SJCRH30 (cell line): ENCODE results near the gene RGL1. TPM values are rescaled to one million over a fixed set of nuclear protein-coding genes. Genes with fewer than 3 reads are reported as not detected.

ENCODE experiments used
- DNase-seq, 2 experiments: peaks; one replicate each; pipeline ENCODE4 v3.0.0-alpha.2; 2015 to 2020
- H3K27ac ChIP-seq: fragments of 250-450 bp; sonication (Bioruptor Pico); 2 replicates; pipeline ENCODE4 v1.5.1; 2020; ENCODE audit warnings: mild to moderate bottlenecking, moderate library complexity
- H3K27me3 ChIP-seq: fragments of 250-450 bp; sonication (Bioruptor Pico); 2 replicates; pipeline ENCODE4 v1.5.1; 2020; ENCODE audit warnings: mild to moderate bottlenecking, moderate library complexity
- H3K36me3 ChIP-seq: fragments of 250-450 bp; sonication (Bioruptor Pico); 2 replicates; pipeline ENCODE4 v1.5.1; 2020; ENCODE audit warnings: mild to moderate bottlenecking, moderate library complexity
- H3K4me1 ChIP-seq: fragments of 250-450 bp; sonication (Bioruptor Pico); 2 replicates; pipeline ENCODE4 v1.5.1; 2020; ENCODE audit warnings: mild to moderate bottlenecking, moderate library complexity
- H3K4me3 ChIP-seq: fragments of 250-450 bp; sonication (Bioruptor Pico); 2 replicates; pipeline ENCODE4 v1.5.1; 2020; ENCODE audit warnings: mild to moderate bottlenecking, moderate library complexity
- H3K9me3 ChIP-seq: fragments of 250-450 bp; sonication (Bioruptor Pico); replicated peaks from 2 replicates; pipeline ENCODE4 v1.5.1; 2020; ENCODE audit warnings: mild to moderate bottlenecking, moderate library complexity
- total RNA-seq: library from RNA; depleted of rRNA; stranded (reverse); fragments of >200 nt; shearing (Covaris generic); gene quantifications from 2 replicates; pipeline ENCODE4 v1.2.3, GENCODE V29; 2014

The RGL1 gene
- total RNA-seq, 1 experiment from 2014 or later: 0.32 TPM

DNA sequence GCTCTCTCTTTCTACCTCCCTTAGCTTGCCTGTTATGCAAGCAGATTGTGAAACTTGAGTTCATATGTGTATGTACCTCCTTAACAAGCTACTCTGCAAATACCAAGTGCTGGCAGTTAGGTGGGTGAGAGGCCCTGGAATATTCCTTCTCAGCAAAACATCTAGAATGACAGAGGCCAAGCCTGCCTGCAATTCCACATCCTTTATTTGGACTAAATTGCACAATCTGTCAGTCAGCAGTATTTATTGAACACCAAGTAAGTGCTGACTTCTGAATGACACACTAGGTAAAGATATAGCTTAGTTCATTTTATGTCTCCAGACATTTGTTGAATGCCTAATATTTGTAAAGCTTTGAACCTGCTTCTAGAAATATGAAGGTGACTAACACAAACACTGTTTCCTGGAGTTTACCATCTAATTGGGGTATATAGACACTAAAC is 87.5 kb downstream of the RGL1 start:
- DNase-seq: no peak
- Histone ChIP-seq H3K9me3 (no peaks in the 10 kb centered on the region), H3K4me1 (peaks cover 19% of the 10 kb centered on the region), H3K36me3 (no peaks in the 10 kb centered on the region), H3K27ac (no peak overlapping the region), H3K27me3 (no peaks in the 10 kb centered on the region), H3K4me3 (no peak overlapping the region)

DNA sequence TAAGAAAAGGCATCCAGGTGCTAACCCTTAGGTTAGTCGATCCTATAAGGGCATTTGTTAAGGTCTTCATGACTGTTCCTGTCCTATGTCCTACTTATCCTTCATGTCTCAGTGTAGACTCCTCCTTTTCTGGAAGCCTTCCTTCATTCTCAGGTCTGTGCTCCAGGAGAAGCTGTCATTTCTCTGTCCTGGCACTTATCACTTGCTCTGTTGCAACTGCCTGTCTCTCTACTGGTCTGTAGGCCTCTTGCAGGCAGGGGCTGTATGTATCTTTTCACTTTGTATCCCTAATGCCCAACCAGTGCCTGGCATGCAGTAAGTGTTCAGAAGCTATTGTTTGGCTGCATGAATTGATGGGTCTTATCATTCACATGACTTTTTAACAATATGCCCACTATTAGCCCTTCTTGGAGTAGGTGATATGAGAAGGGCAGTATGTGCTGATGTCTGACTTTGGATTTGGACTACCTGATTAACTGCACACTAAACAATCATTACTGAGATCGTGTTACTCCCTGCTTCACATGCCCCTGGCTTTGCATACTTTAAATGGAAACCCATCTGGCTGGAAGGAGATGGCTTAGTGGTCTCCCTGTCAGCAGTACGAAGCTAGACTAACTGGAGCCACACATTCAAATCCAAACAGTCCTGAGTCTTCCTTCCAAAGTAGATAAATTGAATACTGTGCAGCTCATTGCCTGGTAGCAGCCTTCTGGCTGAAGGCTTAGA is 88.8 kb downstream of the RGL1 start:
- no peaks in the 10 kb centered on the region for H3K36me3 ChIP-seq
- no peak overlapping the region for H3K4me3 ChIP-seq
- no peaks in the 10 kb centered on the region for H3K9me3 ChIP-seq
- H3K27me3 ChIP-seq: no peaks in the 10 kb centered on the region
- DNase-seq: no peak
- no peak overlapping the region for H3K27ac ChIP-seq
- peaks cover 8% of the 10 kb centered on the region for H3K4me1 ChIP-seq

DNA sequence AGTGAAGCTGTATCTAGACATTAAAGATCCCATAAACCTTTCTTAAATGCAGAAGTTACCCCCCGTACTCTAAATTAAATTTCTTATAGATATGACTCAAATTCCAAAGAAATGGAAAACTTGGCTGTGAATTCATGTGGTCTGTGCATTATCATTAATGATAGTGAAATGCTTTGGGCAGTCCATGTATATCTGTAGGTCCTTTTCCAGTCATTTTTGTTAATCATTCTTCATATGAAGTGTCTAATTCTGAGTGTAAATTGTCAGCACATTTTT is 89.3 kb downstream of the RGL1 start:
- H3K4me3 ChIP-seq: no peak overlapping the region
- H3K9me3 ChIP-seq: no peaks in the 10 kb centered on the region
- no peaks in the 10 kb centered on the region for H3K27me3 ChIP-seq
- H3K27ac ChIP-seq: no peak overlapping the region
- no peaks in the 10 kb centered on the region for H3K36me3 ChIP-seq
- H3K4me1 ChIP-seq: peaks cover 3% of the 10 kb centered on the region; the same call in 1 of the 2 replicates
- no peak for DNase-seq

DNA sequence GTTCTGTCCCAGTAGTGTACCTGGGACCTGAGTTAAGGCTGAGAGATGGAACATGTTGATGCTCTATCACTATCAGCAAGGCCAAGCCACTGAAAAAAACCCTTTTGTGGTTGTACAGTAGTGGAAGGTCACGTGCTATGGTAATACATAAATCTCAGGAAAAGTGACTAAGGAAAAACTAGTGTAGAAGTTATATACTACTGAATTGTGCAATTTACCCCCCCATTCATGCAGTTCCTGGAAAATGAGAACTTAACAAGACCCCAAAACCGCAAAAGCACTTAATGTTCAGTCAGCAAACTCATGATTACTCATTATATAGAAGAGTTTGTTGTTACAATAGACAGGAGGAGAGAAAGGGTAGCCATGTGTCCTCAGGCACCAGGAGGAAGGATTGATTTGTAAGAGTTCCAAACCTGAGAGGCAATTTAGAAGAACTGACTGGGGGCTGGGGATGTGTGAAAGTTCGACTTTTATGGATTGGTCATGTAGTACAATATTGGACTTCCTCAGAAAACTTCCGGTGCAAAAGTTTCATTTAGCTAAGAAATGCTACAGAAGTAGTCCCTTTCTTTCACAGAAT is 91.6 kb downstream of the RGL1 start:
- Histone ChIP-seq H3K4me1 (no peaks in the 10 kb centered on the region), H3K27ac (no peak overlapping the region), H3K4me3 (no peak overlapping the region), H3K36me3 (no peaks in the 10 kb centered on the region), H3K9me3 (no peaks in the 10 kb centered on the region), H3K27me3 (no peaks in the 10 kb centered on the region)
- DNase-seq: no peak

DNA sequence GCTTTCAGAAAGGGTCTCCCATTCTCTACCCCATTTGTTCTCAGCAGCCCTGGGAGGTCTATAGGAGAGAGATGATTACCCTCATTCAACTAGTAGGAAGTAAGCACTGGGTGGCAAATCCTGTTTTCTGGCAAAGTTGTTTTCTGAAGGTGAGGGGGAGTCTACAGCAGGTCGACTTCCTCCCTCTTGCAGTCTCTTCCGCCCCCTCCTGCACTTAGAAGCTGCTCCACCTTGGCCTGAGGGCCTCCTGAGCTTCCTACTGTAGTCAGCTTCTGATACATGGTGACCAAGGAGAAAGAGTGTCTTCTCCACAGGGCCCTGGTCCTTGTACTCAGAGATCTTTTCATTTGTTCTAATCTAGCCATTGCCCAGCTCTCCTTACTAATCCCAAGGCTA is 93.1 kb downstream of the RGL1 start:
- DNase-seq: no peak
- Histone ChIP-seq H3K27ac (no peak overlapping the region), H3K9me3 (no peaks in the 10 kb centered on the region), H3K36me3 (no peaks in the 10 kb centered on the region), H3K27me3 (no peaks in the 10 kb centered on the region), H3K4me1 (no peaks in the 10 kb centered on the region), H3K4me3 (no peak overlapping the region)

DNA sequence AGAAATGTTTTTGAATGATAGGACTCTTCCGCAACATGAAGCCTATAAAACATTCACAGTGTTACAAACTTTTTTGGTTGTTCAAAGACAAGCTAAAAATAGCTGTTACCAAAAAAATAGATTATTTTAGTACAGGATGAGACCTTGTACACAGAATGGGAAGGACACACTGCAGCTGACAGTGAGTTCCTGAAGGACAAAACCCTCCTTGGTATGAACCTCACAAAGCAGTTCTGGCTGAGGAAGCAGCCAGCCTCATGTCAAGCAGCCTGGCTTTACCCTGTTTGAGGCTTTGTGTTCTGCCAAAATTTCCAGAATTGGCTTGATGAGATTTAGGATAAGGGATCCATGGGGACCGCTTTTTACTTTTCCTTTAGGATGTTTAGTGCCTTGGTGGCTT is 93.7 kb downstream of the RGL1 start:
- H3K4me1 ChIP-seq: no peaks in the 10 kb centered on the region
- no peak overlapping the region for H3K4me3 ChIP-seq
- H3K9me3 ChIP-seq: no peaks in the 10 kb centered on the region
- no peak for DNase-seq
- no peaks in the 10 kb centered on the region for H3K36me3 ChIP-seq
- H3K27me3 ChIP-seq: no peaks in the 10 kb centered on the region
- no peak overlapping the region for H3K27ac ChIP-seq

DNA sequence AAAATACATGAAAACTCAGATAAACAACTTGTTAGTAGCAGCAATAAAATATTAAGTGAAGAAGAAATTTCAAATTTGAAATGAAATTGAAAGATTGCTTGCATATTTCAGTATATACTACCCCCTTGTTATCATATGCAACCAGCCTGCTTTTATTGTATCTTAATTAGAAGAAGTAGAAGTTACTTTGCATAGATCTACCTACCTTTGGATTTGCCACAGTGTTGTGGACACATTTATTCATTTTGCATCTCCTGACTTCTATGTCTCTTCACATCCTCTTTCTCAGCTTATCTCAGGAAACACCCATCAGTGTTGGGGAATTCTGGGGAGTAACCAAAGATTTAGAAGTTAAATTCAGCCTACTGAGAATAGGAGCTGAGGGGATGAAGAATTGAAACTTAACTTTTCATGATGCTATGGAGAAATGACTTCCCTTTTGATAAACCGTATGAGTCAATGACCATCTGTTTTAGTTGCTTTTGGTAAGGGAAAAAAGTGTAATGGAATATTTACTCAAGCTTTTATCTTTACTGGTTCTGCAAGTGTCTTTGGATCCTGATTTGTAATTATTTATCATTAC is 96.9 kb downstream of the RGL1 start:
- DNase-seq: no peak
- no peaks in the 10 kb centered on the region for H3K9me3 ChIP-seq
- H3K27me3 ChIP-seq: no peaks in the 10 kb centered on the region
- H3K4me3 ChIP-seq: no peak overlapping the region
- H3K27ac ChIP-seq: no peak overlapping the region
- no peaks in the 10 kb centered on the region for H3K36me3 ChIP-seq
- no peaks in the 10 kb centered on the region for H3K4me1 ChIP-seq

DNA sequence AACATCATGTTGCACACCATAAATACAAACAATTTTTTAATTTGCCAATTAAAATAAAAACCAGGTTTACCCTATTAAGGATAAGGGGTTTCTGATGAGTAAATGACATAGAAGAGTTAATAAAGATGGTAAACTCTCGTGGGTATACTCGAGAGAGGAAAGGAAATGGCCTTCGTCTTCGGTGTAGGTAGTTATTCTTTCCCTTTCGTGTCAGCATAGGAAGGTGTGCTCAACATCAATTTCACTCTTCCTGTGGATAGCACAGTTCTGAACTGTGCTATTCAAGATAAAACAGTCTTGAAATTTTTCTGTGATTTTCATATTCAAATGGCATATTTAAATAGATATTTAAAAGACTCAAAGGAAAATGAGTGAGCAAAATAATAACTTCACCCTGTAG is 98.2 kb downstream of the RGL1 start:
- Histone ChIP-seq H3K4me1 (no peaks in the 10 kb centered on the region), H3K36me3 (no peaks in the 10 kb centered on the region), H3K27ac (no peak overlapping the region), H3K4me3 (no peak overlapping the region), H3K27me3 (no peaks in the 10 kb centered on the region), H3K9me3 (no peaks in the 10 kb centered on the region)
- DNase-seq: no peak

DNA sequence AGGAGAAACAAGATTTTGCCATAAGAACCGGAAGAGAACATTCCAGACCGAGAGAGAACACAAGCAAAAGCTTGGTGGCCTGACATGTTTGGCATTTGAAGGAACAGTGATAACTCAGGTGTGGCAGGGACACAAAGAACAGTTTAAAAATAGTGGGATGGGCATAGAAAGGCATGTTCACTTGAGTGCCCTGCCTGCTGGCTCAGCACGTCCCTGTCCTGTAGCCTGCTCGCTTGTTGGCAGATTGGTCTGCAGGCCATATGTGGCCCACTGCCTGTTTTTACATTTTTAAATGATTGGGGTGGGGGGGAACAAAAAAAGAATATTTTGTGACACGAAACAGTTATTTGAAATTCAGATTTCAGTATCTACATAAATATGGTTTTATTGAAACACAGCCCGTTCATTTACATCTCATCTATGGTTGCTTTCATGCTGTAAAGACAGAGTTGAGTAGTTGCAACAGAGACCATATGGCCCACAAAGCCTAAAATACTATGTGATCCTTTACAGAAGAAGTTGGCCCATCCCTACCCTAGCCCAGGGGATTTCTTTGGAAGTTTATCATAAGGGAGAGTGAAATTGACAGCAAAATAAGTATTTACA is 100.7 kb downstream of the RGL1 start:
- no peaks in the 10 kb centered on the region for H3K27me3 ChIP-seq
- no peak overlapping the region for H3K27ac ChIP-seq
- H3K4me1 ChIP-seq: no peaks in the 10 kb centered on the region
- H3K4me3 ChIP-seq: no peak overlapping the region
- no peaks in the 10 kb centered on the region for H3K9me3 ChIP-seq
- DNase-seq: no peak
- no peaks in the 10 kb centered on the region for H3K36me3 ChIP-seq

DNA sequence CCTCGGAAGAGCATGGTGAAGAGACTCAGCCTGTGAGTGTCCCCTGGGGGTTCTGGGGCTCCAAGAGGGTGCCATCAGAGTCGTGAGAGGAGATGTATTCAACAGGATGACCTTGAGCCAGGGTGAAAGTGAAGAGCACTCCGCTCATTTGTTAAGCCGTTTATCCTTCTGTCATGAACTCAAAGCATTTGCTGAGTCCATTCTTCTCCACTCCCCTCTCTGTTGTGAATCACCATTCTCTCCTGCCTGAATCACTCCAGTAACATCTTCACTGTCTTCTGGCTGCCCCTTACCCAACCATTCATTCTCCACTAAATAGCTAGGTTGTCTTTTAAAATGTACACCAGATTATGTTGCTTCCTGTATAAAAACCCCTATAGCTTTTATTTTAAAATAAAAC is 102.2 kb downstream of the RGL1 start:
- H3K4me1 ChIP-seq: no peaks in the 10 kb centered on the region
- H3K4me3 ChIP-seq: no peak overlapping the region
- no peaks in the 10 kb centered on the region for H3K27me3 ChIP-seq
- no peak overlapping the region for H3K27ac ChIP-seq
- H3K9me3 ChIP-seq: no peaks in the 10 kb centered on the region
- no peaks in the 10 kb centered on the region for H3K36me3 ChIP-seq
- DNase-seq: no peak

DNA sequence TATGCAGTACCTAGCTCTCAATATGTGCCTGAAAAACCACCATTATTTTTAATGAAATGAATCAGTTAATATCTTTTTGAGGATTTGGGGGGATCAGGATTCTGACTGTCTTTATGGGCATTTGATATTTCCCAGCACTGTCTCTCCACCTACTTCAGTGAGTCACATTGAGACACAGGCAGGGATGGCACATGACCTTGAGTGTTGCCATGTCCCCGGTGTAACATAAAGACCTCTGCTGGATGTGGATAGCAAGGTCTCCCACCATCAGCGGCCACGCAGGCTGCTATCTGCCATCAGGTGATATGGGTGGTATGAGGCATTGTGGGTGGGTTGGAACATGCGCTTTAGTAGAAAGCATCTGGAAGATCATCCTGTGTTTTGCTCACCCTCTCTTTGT is 103.2 kb downstream of the RGL1 start:
- Histone ChIP-seq H3K36me3 (no peaks in the 10 kb centered on the region), H3K4me1 (no peaks in the 10 kb centered on the region), H3K4me3 (no peak overlapping the region), H3K9me3 (no peaks in the 10 kb centered on the region), H3K27me3 (no peaks in the 10 kb centered on the region), H3K27ac (no peak overlapping the region)
- no peak for DNase-seq

DNA sequence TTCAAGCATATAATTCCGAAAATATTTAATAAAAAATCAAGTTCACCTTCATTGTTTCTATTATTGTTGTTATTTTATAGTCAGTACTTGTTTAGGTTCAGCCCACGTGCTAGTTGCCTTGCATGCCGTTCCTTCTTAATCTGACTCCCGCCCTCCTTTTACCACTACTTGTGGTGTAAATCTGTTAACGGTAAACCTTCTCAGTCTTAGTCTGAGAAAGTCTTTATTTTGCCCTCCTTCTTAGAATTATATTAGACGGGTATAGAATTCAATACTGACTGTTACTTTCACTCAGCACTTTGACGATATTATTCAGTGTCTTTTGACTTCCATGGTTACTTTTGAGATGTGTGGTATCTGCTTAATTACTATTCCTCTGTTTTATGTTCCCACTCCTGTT is 104.8 kb downstream of the RGL1 start:
- Histone ChIP-seq H3K9me3 (no peaks in the 10 kb centered on the region), H3K27me3 (no peaks in the 10 kb centered on the region), H3K36me3 (no peaks in the 10 kb centered on the region), H3K4me3 (no peak overlapping the region), H3K27ac (no peak overlapping the region), H3K4me1 (no peaks in the 10 kb centered on the region)
- DNase-seq: no peak

DNA sequence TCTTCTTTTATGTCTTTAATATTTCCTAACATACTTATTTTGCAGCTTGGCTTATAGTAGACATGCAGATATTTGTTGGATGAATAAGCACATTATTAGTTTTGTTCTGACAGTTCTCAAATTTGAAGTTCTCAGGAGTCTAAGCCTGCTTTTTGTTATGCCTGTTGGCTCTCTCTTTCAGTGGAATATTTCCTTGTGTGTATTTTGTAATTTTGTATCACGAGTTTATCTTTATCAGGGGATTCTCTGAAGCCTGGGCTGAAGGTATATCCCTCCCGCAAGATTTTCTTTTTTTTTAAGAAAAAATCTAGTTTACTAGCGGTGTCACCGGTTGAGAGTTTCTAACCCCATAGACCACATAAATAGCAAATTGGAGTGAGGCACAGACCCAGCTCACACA is 105.9 kb downstream of the RGL1 start:
- Histone ChIP-seq H3K27ac (no peak overlapping the region), H3K36me3 (no peaks in the 10 kb centered on the region), H3K27me3 (no peaks in the 10 kb centered on the region), H3K9me3 (no peaks in the 10 kb centered on the region), H3K4me1 (no peaks in the 10 kb centered on the region), H3K4me3 (no peak overlapping the region)
- no peak for DNase-seq

DNA sequence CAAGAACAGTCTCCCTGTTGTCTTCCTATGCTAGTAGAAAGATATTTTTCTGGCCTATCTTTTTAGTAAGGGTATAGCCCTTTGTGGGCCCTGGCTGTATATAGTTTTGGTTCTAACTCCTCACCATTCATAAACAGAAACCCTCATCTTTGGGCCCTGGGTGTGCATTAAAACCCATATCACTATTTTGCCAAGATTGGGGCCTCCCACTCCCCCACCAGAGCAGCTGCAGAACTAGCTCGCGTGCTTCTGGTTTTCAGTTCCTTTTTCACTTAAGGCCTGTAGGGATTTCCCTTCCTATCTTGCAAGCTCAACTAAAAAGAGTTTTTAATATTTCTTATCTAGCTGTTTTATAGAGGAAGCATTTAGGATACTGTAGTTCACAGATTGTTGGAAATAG is 106.4 kb downstream of the RGL1 start:
- no peaks in the 10 kb centered on the region for H3K36me3 ChIP-seq

DNA sequence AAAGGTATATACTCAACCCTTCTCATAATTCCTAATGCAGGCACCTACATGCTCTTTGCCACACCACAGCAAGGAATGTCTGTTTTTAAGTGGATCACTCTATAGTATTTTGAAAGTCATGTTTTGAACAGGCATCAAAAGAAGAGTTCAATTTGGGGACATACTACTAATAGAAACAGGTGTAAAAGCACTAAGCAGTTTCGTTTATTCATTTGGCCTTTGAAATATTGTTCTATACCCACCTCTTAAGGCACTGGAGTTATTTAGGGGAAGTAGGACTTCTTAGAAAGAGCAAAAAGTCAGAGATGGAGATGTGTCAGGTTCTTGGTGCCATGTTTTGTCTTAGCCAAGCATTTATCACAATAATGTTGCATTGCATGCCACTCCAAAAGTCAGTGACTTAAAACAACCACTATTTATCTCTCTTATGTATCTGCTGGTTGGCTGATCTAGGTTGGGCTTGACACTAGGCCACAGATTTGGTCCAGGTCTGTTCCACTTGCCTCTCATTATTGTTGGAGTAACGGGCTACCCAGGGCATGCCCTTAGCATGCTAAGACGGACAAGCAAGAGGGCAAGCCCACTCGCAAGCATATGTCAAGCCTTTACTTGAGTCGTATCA is 107.5 kb downstream of the RGL1 start:
- DNase-seq: no peak
- Histone ChIP-seq H3K27ac (no peak overlapping the region), H3K4me3 (no peak overlapping the region), H3K9me3 (no peaks in the 10 kb centered on the region), H3K27me3 (no peaks in the 10 kb centered on the region), H3K4me1 (no peaks in the 10 kb centered on the region), H3K36me3 (no peaks in the 10 kb centered on the region)

More for the DNA sequence above, 106.4 kb downstream of the RGL1 start:
- Histone ChIP-seq H3K27me3 (no peaks in the 10 kb centered on the region), H3K4me1 (no peaks in the 10 kb centered on the region), H3K4me3 (no peak overlapping the region), H3K27ac (no peak overlapping the region), H3K9me3 (no peaks in the 10 kb centered on the region)
- DNase-seq: no peak
